Mucosa of rectum (tissue), 2 donors: ENCODE results near the gene TRMU.

Experiments used
- H3K27ac ChIP-seq, 2 donors: one replicate each; pipeline ENCODE4 v1.7.0; 2013; ENCODE audit warnings: inconsistent platforms in 2 of 2, low read depth in 2 of 2, low read length in 2 of 2
- H3K27me3 ChIP-seq, 2 donors: one replicate each; pipeline ENCODE4 v1.7.0; 2013; ENCODE audit warnings: low read length in 2 of 2; ENCODE audit not compliant: control insufficient read depth in 2 of 2, insufficient read depth in 2 of 2
- H3K36me3 ChIP-seq, 2 donors: one replicate each; pipeline ENCODE4 v1.7.0; 2013; ENCODE audit warnings: low read length in 2 of 2; ENCODE audit not compliant: control insufficient read depth in 2 of 2, insufficient read depth in 2 of 2
- H3K4me1 ChIP-seq, 2 donors: one replicate each; pipeline ENCODE4 v1.7.0; 2013; ENCODE audit warnings: low read length in 2 of 2, mild to moderate bottlenecking in 1 of 2; ENCODE audit not compliant: control insufficient read depth in 2 of 2, insufficient read depth in 2 of 2
- H3K4me3 ChIP-seq, 2 donors: one replicate each; pipeline ENCODE4 v1.7.0; 2013; ENCODE audit warnings: low read length in 2 of 2
- H3K9ac ChIP-seq, 2 donors: one replicate each; pipeline ENCODE4 v1.7.0; 2013; ENCODE audit warnings: low read length in 2 of 2, low read depth in 1 of 2, mild to moderate bottlenecking in 1 of 2
- H3K9me3 ChIP-seq, 2 donors: one replicate each; pipeline ENCODE4 v1.7.0; 2013; ENCODE audit warnings: low read length in 2 of 2; ENCODE audit not compliant: control insufficient read depth in 2 of 2
- donor health status: healthy.
- donor health status: Normal muscosa, but diverticular disease.

The TRMU gene

DNA sequence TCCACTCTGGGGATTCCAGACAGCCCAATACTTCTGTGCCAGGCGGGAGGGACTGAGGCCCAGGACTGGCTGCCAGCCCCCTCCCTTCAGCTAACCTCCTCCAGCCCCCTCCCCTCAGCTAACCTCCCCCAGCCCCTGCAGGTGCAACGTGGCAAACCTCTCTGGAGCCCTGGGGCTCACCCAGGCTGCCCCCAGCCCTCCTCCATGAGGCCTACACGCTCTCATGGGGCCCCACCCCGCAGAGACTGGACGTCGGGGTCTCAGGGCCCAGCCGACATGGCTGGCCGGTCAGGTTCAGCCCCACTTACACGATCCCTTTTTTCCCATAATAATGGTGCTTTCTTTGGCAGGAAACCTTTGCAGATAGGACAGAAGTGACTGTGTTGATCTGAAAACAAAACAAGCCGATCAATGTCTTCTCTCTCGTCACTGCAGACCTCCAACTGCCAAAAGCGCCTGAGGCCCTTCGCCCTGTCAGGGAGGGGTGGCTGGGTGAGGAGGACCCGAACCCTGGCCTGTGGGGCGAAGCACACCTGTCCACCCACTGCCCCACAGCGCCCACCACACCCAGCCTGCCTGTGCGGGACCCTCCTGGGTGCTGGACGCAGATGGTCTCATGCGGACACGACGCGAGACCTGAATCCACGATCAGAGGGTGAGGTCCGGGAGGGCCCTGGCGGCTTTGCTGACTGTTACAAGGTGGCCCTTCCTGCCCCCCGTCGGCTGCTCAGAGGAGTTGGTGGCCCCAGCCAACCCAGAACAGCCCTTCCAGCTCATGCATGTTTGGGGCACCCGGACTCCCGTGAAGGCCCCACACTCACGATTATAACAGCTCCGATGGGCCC is 33.6 kb downstream of the TRMU start:
- H3K27me3 ChIP-seq: no peaks in the 10 kb centered on the region
- H3K9ac ChIP-seq: no peak overlapping the region
- H3K9me3 ChIP-seq: no peaks in the 10 kb centered on the region
- peaks cover 13 to 28% of the 10 kb centered on the region in 2 donors for H3K4me1 ChIP-seq
- H3K4me3 ChIP-seq: no peak overlapping the region
- no peak overlapping the region for H3K27ac ChIP-seq
- no peaks in the 10 kb centered on the region for H3K36me3 ChIP-seq

- Histone ChIP-seq H3K4me1 (peaks cover 19 to 37% of the 10 kb centered on the region in 2 donors), H3K4me3 (peak overlapping the region in 1 of 2 donors; percentile 36), H3K36me3 (no peaks in the 10 kb centered on the region), H3K9ac (peak overlapping the region in 1 of 2 donors; percentile 46), H3K27me3 (no peaks in the 10 kb centered on the region), H3K9me3 (no peaks in the 10 kb centered on the region), H3K27ac (peak overlapping the region in 1 of 2 donors; percentile 81)
Observed at GRCh38 chr22:46369716-46370583, 34.4 kb downstream of the TRMU start.

DNA sequence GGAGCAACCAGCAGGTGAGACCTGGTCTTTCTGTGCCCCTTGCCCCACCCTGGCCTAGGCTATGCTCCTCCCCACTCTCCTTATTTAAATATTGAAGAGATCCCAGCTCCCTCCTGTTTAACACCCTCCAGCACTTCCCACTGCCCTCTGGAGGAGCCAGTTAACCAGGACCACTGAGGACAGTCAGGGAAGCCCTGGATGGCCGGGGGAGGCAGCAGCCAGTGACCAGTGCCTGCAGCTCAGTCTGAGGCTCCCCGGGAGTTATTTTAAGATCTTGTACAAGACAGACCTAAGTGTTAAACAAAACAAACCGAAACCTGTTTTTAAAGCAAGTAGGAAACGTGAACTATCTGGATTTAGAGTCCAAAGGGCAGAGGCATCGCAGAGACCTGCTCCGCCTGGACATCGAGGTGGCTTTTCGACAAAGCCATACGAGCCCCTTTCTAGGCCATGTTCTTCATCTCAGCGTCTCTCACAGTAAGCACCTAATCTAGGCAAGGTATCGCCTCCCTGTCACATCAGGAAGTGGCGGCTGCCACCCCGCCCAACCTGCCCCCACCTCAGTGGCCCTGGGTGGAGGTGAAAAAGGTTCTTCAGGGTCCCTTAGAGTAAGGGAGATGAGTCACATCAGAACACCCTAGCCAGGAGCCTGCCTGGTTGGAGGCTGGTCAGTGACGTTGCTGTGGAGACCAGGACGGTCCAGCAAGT is 35.2 kb downstream of the TRMU start:
- peaks cover 0 to under 1% of the 10 kb centered on the region in 2 donors for H3K9me3 ChIP-seq
- H3K9ac ChIP-seq: peak overlapping the region in 1 of 2 donors; percentile 46
- no peaks in the 10 kb centered on the region for H3K27me3 ChIP-seq
- H3K4me1 ChIP-seq: peaks cover 19 to 38% of the 10 kb centered on the region in 2 donors
- H3K27ac ChIP-seq: peak overlapping the region; percentile 57 to 81
- no peaks in the 10 kb centered on the region for H3K36me3 ChIP-seq
- peak overlapping the region; percentile 35 to 36 for H3K4me3 ChIP-seq

DNA sequence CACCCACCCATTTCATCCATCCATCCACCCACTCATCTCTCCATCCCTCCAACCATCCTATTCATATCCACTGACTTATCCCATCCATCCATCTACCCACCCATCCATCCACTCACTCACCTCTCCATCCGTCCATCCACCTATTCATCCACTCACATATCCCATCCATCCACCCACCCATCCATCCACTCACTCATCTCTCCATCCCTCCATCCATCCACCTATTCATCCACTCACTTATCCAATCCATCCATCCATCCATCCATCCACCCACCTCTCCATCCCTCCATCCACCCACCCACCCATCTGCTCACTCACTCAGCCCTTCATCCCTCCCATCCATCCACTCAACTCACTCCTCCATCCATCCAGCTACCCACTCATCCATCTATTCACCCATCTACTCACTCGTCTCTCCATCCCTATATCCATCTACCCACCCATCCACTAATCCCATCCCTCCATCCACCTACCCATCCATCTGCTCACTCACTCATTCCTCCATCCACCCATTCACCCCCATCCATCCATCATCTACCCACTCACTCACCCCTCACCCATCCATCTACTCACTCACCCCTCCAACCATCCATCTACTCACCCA is 36.2 kb downstream of the TRMU start:
- peaks cover 19 to 38% of the 10 kb centered on the region in 2 donors for H3K4me1 ChIP-seq
- no peak overlapping the region for H3K27ac ChIP-seq
- no peaks in the 10 kb centered on the region for H3K36me3 ChIP-seq
- H3K4me3 ChIP-seq: no peak overlapping the region
- peaks cover 0 to 2% of the 10 kb centered on the region in 2 donors for H3K9me3 ChIP-seq
- no peak overlapping the region for H3K9ac ChIP-seq
- no peaks in the 10 kb centered on the region for H3K27me3 ChIP-seq

DNA sequence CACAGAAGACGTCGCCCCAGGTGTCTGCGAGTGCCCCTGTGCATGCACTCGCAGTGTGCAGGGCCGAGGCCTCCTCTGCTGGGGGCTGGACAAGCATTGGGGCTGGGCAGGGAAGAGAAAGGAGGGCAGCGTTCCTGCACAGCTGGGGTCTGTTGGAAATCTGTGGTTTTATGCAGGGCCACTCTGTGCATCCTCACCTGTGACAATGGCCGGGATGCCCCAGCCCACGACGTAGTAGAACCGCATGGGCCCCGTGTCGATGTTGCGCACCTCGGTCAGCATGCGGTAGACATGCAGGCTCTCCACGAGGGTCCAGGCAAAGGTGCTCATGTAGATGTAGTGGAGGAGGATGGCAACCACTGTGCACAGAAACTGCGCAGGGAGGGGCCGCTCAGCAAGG is 37.2 kb downstream of the TRMU start:
- Histone ChIP-seq H3K9ac (no peak overlapping the region), H3K4me3 (no peak overlapping the region), H3K4me1 (peaks cover 23 to 48% of the 10 kb centered on the region in 2 donors), H3K36me3 (no peaks in the 10 kb centered on the region), H3K9me3 (peaks cover 0 to 2% of the 10 kb centered on the region in 2 donors), H3K27ac (peak overlapping the region in 1 of 2 donors; percentile 28), H3K27me3 (no peaks in the 10 kb centered on the region)

DNA sequence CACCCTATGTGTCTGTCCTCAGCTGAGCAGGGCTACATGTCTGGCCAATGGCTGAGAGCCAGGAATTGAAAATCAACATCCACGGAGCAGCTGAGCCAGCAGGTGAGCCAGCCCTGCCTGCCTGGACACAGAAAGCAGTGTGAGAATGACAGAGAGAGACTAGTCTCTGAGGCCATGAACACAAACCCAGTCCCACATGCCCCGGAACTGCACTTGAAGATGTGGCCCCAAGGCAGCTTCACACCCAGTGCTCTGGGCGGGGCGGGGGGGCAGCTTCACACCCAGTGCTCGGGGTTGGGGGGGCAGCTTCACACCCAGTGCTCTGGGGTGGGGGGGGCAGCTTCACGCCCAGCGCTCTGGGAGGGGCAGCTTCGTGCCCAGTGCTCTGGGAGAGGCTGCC is 37.6 kb downstream of the TRMU start:
- Histone ChIP-seq H3K4me1 (peaks cover 28 to 53% of the 10 kb centered on the region in 2 donors), H3K9ac (no peak overlapping the region), H3K4me3 (no peak overlapping the region), H3K27ac (peak overlapping the region in 1 of 2 donors; percentile 28), H3K36me3 (no peaks in the 10 kb centered on the region), H3K9me3 (peaks cover 0 to 2% of the 10 kb centered on the region in 2 donors), H3K27me3 (no peaks in the 10 kb centered on the region)

GRCh38 chr22:46373921-46374662 is 38.6 kb downstream of the TRMU start:
- peak overlapping the region; percentile 41 to 71 for H3K9ac ChIP-seq
- H3K4me1 ChIP-seq: peaks cover 37 to 62% of the 10 kb centered on the region in 2 donors
- H3K36me3 ChIP-seq: no peaks in the 10 kb centered on the region
- peak overlapping the region; percentile 84 to 95 for H3K27ac ChIP-seq
- H3K27me3 ChIP-seq: no peaks in the 10 kb centered on the region
- peak overlapping the region; percentile 11 to 37 for H3K4me3 ChIP-seq
- H3K9me3 ChIP-seq: peaks cover 0 to 2% of the 10 kb centered on the region in 2 donors

DNA sequence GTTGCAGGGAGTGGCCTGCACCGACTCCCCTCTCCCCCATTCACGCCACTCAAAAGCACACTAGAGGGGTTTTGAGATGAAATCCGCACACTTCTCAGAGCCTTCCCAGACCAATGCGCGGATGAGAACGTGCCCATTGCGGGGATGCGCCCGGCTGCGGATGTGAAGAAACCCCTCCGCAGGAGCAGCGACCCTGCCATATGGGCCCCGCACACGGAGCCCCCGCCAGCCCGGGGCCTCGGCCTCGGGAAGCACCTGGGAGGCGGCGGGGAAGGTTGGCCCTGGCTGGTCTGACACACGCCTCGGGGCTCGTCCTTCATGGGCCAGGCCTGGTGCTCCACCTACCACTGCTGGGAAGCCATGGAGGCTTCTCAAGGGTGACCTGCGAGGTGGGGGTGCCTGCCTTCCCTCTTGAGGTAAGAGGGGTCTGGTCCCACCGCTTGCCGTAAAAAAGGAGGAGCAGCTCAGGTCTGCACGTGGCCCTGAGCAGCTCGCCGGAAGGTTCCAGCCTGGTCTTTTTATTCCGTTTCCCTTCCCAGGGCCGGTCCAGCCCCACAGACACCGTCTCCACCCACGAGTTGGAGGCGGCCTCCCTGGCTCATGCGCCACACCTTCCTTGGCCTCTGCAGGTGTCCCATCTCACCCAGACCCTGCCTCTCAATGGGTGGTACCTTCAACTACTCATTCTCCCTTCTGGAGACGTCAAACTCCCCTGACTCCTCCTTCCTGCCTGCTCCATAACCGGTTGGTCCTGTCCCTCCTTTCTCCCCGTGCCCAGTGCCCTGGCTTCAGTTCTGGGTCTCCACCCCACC is 39.4 kb downstream of the TRMU start:
- Histone ChIP-seq H3K9ac (peak overlapping the region; percentile 41 to 71), H3K27ac (peak overlapping the region; percentile 84 to 95), H3K27me3 (no peaks in the 10 kb centered on the region), H3K4me3 (peak overlapping the region; percentile 11 to 37), H3K4me1 (peaks cover 39 to 69% of the 10 kb centered on the region in 2 donors), H3K9me3 (peaks cover 0 to 2% of the 10 kb centered on the region in 2 donors), H3K36me3 (no peaks in the 10 kb centered on the region)
